AG09319 (cell line): ENCODE measurements around the gene WDR93.

Experiments
- DNase-seq: peaks from one replicate; pipeline ENCODE4 v3.0.0-alpha.2; 2010; ENCODE audit warnings: low read depth; ENCODE audit errors: extremely low read depth
- TF ChIP-seq, protein P1 (sequence below): IDR thresholded peaks from 2 replicates; pipeline ENCODE4 v1.5.1; 2011; ENCODE audit warnings: low read depth, mild to moderate bottlenecking, inconsistent platforms, low read length, moderate library complexity

WDR93 gene

DNA sequence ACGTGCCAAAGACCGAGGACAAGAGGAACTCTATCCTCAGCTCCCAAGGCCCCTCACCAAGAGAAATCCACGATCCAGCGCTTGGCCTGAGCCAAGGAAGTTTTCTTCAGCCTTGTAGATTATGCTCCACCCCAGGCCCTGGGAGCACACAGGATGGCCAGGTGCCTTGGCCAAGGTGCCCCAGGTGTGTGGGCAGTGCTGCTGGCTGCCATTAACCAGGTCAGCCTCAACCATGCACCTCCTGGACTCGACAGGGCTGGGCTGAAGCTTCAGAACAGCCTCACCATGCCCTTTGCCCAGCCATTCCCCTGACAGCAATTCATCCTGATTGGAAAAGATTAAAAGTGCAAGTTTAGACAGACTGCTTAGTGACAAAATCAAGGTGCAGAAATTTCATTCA lies 71.3 kb downstream of the WDR93 start:
- TF ChIP-seq, protein P1, sequence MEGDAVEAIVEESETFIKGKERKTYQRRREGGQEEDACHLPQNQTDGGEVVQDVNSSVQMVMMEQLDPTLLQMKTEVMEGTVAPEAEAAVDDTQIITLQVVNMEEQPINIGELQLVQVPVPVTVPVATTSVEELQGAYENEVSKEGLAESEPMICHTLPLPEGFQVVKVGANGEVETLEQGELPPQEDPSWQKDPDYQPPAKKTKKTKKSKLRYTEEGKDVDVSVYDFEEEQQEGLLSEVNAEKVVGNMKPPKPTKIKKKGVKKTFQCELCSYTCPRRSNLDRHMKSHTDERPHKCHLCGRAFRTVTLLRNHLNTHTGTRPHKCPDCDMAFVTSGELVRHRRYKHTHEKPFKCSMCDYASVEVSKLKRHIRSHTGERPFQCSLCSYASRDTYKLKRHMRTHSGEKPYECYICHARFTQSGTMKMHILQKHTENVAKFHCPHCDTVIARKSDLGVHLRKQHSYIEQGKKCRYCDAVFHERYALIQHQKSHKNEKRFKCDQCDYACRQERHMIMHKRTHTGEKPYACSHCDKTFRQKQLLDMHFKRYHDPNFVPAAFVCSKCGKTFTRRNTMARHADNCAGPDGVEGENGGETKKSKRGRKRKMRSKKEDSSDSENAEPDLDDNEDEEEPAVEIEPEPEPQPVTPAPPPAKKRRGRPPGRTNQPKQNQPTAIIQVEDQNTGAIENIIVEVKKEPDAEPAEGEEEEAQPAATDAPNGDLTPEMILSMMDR, result no peak
- DNase-seq, result no peak

DNA sequence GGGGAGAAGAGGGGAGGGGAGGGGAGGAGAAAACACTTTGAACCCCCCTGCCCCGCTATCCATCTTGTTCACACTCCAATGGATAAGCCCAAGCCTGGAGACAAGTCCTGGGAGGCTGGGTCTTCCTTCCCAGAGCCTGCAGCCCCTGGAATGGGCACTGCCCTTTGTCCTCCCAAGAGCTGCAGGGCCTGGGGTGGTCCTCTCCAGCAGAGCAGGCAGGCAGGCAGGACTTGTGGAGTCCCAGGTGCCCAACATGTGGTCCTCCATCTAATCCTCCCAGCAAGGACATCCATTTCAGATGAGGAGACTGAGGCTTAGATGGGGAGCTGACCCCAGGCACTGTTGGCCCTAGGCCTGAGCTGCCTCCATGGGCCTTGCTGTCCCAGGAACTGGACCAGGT lies 75.1 kb downstream of the WDR93 start:
- no peak for DNase-seq
- TF ChIP-seq, protein P1, result no peak

GRCh38 chr15:89766357-89767311 lies 76.0 kb downstream of the WDR93 start:
- TF ChIP-seq, protein P1, result no peak
- DNase-seq, result no peak

DNA sequence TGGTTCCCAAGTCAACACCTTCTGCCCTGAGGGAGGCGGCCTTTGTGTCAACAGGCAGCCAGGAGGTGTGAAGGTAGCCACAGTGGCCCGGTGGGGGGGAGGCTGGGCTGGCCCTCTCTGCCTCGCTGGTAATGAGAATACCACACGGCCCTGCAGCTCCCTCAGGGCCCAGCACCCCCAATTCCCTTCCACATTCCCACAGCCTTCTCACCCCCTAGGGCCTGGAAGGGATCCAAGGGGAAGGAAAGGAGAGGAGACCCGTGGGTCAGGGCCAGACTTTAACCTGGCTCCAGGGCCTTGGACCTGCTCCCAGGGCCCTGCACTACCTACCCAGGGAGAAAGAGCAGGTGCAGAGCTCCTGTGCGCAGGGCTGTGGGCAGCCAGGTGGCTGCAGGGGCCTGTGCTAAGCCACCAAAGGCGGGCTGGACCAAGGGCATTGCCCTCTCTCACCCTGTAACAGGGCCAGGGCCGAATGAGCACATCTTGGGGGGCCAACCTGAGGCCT lies 76.9 kb downstream of the WDR93 start:
- TF ChIP-seq, protein P1, result no peak
- no peak for DNase-seq

- DNase-seq, result no peak
- TF ChIP-seq, protein P1, result no peak
These were observed 77.5 kb downstream of the WDR93 start for GRCh38 chr15:89768071-89768500.

GRCh38 chr15:89769366-89769765 lies 78.8 kb downstream of the WDR93 start:
- TF ChIP-seq, protein P1, result no peak
- no peak for DNase-seq

GRCh38 chr15:89770041-89770440 lies 79.4 kb downstream of the WDR93 start:
- TF ChIP-seq, protein P1, result no peak
- DNase-seq, result no peak
